ENCODE results near the gene B3GAT1. TPM values are rescaled to one million over a fixed set of nuclear protein-coding genes. Genes with fewer than 3 reads are reported as not detected.

B3GAT1 gene
- total RNA-seq, 1 donor: not detected

DNA sequence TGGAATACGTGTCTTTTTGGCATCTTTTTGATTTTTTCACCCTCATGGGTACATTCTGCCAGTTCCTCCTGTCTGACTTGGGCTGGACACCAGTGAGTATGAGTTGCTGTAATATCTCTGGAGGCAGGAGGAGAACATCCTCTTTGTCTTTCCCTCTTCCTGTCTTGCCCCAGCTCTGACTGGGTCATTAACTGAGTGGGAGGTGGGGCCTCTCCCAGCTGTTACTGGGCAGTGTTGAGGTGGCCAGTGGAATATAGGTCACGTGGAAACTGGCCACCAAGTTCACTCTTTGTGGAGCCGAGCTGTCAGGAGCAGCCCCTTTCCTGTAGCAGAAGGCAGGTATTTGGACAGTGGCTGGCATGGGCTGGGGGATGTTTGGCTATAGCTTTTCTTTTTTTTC lies 78.1 kb downstream of the B3GAT1 start:
- H3K79me2 ChIP-seq (ENCODE audit: insufficient read depth, low read length): no peaks in the 10 kb centered on the region
- DNase-seq (ENCODE audit: insufficient read length, low spot score, missing footprints): peak; percentile 82
- TF ChIP-seq, protein P1, sequence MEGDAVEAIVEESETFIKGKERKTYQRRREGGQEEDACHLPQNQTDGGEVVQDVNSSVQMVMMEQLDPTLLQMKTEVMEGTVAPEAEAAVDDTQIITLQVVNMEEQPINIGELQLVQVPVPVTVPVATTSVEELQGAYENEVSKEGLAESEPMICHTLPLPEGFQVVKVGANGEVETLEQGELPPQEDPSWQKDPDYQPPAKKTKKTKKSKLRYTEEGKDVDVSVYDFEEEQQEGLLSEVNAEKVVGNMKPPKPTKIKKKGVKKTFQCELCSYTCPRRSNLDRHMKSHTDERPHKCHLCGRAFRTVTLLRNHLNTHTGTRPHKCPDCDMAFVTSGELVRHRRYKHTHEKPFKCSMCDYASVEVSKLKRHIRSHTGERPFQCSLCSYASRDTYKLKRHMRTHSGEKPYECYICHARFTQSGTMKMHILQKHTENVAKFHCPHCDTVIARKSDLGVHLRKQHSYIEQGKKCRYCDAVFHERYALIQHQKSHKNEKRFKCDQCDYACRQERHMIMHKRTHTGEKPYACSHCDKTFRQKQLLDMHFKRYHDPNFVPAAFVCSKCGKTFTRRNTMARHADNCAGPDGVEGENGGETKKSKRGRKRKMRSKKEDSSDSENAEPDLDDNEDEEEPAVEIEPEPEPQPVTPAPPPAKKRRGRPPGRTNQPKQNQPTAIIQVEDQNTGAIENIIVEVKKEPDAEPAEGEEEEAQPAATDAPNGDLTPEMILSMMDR (IDR thresholded peaks at IDR 0.05; ENCODE audit: extremely low read depth, low read depth, low read length): no peak
- no peak overlapping the region for H3K4me3 ChIP-seq (ENCODE audit: insufficient read depth, low read length)
- no peak overlapping the region for H3K4me2 ChIP-seq (ENCODE audit: insufficient read depth, low read length)
- no peak overlapping the region for H2AFZ ChIP-seq (ENCODE audit: low read length)
- no peaks in the 10 kb centered on the region for H3K9me3 ChIP-seq (ENCODE audit: low read depth, low read length)
- H3K27me3 ChIP-seq (ENCODE audit: insufficient read depth, low read length): peaks cover 31% of the 10 kb centered on the region
- H3K36me3 ChIP-seq (ENCODE audit: insufficient read depth, low read length): no peaks in the 10 kb centered on the region
- no peaks in the 10 kb centered on the region for H3K4me1 ChIP-seq (ENCODE audit: insufficient read depth, low read length)
- no peaks in the 10 kb centered on the region for H4K20me1 ChIP-seq (ENCODE audit: insufficient read depth, low read length)
- no peak overlapping the region for H3K27ac ChIP-seq (ENCODE audit: low read depth, low read length)

DNA sequence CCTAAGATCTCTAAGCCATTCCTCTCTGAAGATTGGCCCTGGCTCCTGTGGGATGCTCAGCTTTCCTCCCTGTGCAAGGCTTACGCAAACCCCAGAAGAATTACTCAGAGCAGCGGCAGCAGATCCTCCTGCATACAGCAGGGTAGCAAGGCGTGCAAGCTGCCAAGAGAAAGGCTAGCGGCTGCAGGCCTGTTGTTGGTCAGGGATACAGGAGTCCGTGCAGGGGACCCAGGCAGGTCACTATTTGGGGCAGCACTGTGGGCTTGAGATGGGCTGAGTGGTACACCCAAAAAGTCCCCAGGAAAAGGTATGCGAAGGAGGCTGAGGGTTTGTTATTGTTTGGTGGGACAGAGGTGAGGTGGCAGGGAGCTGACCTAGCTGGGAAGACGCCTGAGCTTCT lies 78.7 kb downstream of the B3GAT1 start:
- Histone ChIP-seq H3K4me3 (ENCODE audit: insufficient read depth, low read length) (no peak overlapping the region), H3K36me3 (ENCODE audit: insufficient read depth, low read length) (no peaks in the 10 kb centered on the region), H3K27me3 (ENCODE audit: insufficient read depth, low read length) (peaks cover 31% of the 10 kb centered on the region), H3K27ac (ENCODE audit: low read depth, low read length) (no peak overlapping the region), H3K4me2 (ENCODE audit: insufficient read depth, low read length) (no peak overlapping the region), H2AFZ (ENCODE audit: low read length) (no peak overlapping the region), H3K4me1 (ENCODE audit: insufficient read depth, low read length) (no peaks in the 10 kb centered on the region), H4K20me1 (ENCODE audit: insufficient read depth, low read length) (no peaks in the 10 kb centered on the region), H3K9me3 (ENCODE audit: low read depth, low read length) (no peaks in the 10 kb centered on the region), H3K79me2 (ENCODE audit: insufficient read depth, low read length) (no peaks in the 10 kb centered on the region)
- DNase-seq (ENCODE audit: insufficient read length, low spot score, missing footprints): peak; percentile 69
- TF ChIP-seq, protein P1 (IDR thresholded peaks at IDR 0.05; ENCODE audit: extremely low read depth, low read depth, low read length): no peak

DNA sequence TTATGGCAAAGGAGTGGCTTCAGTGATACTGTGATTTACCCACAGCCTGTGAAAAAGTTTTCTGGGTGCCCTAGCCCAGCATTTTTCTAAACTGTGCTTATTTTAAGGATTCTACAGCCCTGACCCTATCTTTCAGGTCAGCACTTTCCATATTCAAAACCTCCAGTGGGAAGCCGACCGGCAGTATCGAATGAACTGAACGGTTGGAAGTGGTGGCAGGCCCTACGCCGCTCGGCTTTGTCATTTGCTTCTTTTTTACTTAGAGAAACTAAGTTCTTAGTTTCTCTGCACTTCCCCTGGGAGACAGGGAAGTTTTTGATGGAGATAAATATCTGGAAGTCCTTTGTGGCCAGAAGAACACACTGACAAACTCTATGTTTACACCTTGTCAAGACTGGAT lies 79.3 kb downstream of the B3GAT1 start:
- DNase-seq (ENCODE audit: insufficient read length, low spot score, missing footprints): no peak
- no peaks in the 10 kb centered on the region for H3K36me3 ChIP-seq (ENCODE audit: insufficient read depth, low read length)

DNA sequence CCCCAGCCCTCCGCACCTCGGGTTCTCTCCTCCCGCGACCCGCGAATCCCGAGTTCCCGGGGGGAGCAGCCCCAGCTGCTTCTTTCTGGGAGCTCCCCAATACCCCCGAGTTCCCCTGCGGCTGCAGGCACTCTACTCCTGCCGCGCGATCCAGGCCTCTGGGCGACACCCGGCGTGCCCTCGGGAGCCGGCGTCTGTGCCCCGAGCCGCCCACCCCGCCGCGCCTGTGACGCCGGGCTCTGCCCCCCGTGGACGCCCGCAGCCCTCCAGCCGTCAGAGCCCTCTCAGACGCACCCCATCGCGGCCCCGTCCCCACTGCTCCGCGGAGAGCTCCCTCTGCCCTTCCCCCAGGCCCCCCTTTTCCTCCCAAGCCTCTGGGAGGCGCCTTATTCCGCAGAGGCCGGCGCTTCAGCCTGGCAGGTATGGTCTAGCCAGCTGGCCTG lies 79.8 kb downstream of the B3GAT1 start:
- H3K9me3 ChIP-seq (ENCODE audit: low read depth, low read length): no peaks in the 10 kb centered on the region
- H3K4me2 ChIP-seq (ENCODE audit: insufficient read depth, low read length): no peak overlapping the region
- no peak overlapping the region for H3K27ac ChIP-seq (ENCODE audit: low read depth, low read length)
- no peaks in the 10 kb centered on the region for H4K20me1 ChIP-seq (ENCODE audit: insufficient read depth, low read length)
- peaks cover 31% of the 10 kb centered on the region for H3K27me3 ChIP-seq (ENCODE audit: insufficient read depth, low read length)
- peak overlapping the region; percentile 41 for H2AFZ ChIP-seq (ENCODE audit: low read length)
- DNase-seq (ENCODE audit: insufficient read length, low spot score, missing footprints): no peak
- H3K4me3 ChIP-seq (ENCODE audit: insufficient read depth, low read length): no peak overlapping the region
- no peaks in the 10 kb centered on the region for H3K4me1 ChIP-seq (ENCODE audit: insufficient read depth, low read length)
- no peaks in the 10 kb centered on the region for H3K79me2 ChIP-seq (ENCODE audit: insufficient read depth, low read length)
- no peaks in the 10 kb centered on the region for H3K36me3 ChIP-seq (ENCODE audit: insufficient read depth, low read length)
- TF ChIP-seq, protein P1 (IDR thresholded peaks at IDR 0.05; ENCODE audit: extremely low read depth, low read depth, low read length): no peak

More for the DNA sequence above, 79.3 kb downstream of the B3GAT1 start:
- Histone ChIP-seq H3K4me3 (ENCODE audit: insufficient read depth, low read length) (no peak overlapping the region), H3K4me2 (ENCODE audit: insufficient read depth, low read length) (no peak overlapping the region), H3K9me3 (ENCODE audit: low read depth, low read length) (no peaks in the 10 kb centered on the region), H3K79me2 (ENCODE audit: insufficient read depth, low read length) (no peaks in the 10 kb centered on the region), H3K4me1 (ENCODE audit: insufficient read depth, low read length) (no peaks in the 10 kb centered on the region), H3K27me3 (ENCODE audit: insufficient read depth, low read length) (peaks cover 31% of the 10 kb centered on the region), H2AFZ (ENCODE audit: low read length) (no peak overlapping the region), H3K27ac (ENCODE audit: low read depth, low read length) (no peak overlapping the region), H4K20me1 (ENCODE audit: insufficient read depth, low read length) (no peaks in the 10 kb centered on the region)
- TF ChIP-seq, protein P1 (IDR thresholded peaks at IDR 0.05; ENCODE audit: extremely low read depth, low read depth, low read length): no peak

Measured in osteoblast (primary cell).